GM21447 (cell line): ENCODE measurements around the gene SUPT3H.

Experiments
- ATAC-seq: cut with Tn5 transposase; IDR thresholded peaks from one replicate; pipeline ENCODE4 v1.9.1; 2021; ENCODE audit not compliant: unreplicated experiment

SUPT3H gene

GRCh38 chr6:44806656-44807055, 571.1 kb downstream of the SUPT3H start:
- ATAC-seq: no peak

- no peak for ATAC-seq
Observed at GRCh38 chr6:44805238-44805846, 572.4 kb downstream of the SUPT3H start.

- no peak for ATAC-seq
Observed at GRCh38 chr6:44804546-44805159, 573.1 kb downstream of the SUPT3H start.

- no peak for ATAC-seq
Observed at GRCh38 chr6:44804016-44804415, 573.7 kb downstream of the SUPT3H start.

DNA sequence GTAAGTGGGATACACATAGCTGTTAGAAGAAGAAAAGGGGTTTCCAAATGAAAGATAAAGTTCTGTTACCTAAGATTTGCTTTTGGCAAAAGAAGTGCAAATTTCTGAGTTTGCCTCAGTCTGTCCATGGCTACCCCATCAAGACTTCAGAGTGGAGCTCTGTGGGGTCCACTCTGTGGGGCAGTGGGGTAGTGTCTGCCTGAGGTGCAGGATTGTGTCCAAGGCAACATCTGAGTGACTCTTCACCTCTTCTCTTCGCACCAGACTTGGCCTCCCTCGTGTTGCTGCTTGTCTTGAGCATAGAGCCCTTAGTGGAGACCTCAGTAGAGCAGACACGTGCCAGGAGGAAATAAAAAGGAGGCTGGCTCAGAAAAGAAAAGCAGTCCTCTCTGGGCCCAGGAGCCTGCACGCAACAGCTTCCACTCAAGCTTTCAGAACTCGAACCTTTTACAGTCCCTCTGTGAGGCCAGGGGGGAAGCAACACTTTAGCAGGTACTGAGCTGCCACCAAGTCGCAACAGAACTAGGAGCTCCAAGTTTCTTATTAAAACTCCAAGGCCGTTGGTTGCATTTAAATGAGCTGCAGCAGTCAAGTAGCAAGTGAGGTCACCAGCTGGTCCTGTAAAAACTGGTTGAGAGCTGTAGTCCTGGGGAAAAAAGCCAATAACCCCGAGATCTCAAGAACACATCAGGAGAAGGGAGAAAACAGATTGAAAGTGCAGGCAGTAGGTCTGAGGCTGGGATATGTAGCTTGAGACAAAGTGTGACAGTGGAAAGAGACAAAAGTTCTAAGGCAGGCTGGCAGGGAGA, 576.7 kb downstream of the SUPT3H start:
- no peak for ATAC-seq

GRCh38 chr6:44800171-44800783, 577.5 kb downstream of the SUPT3H start:
- no peak for ATAC-seq

DNA sequence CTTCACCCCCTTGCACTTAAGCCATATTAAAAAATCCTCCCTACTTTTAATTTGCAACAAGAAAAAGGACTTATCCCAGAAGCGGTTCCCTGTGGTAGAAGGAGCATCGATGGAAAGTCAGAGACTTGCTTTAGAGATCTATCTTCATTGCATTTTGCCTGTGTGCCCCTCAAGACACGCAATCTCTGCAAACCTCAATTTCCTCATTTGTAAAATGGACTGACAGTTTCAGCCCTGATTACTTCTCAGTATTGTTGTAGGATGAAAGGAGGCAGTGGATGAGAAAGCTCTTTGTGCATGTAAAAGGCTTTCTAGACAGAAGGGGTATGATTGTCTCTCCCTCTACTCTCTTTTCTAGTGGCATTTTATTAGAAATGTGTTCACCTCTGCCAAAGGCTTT, 580.0 kb downstream of the SUPT3H start:
- ATAC-seq: no peak

- ATAC-seq: no peak
Observed at GRCh38 chr6:44795326-44795725, 582.4 kb downstream of the SUPT3H start.

- ATAC-seq: no peak
Observed at GRCh38 chr6:44789806-44790205, 587.9 kb downstream of the SUPT3H start.

- ATAC-seq: no peak
Observed at GRCh38 chr6:44789061-44789460, 588.7 kb downstream of the SUPT3H start.

DNA sequence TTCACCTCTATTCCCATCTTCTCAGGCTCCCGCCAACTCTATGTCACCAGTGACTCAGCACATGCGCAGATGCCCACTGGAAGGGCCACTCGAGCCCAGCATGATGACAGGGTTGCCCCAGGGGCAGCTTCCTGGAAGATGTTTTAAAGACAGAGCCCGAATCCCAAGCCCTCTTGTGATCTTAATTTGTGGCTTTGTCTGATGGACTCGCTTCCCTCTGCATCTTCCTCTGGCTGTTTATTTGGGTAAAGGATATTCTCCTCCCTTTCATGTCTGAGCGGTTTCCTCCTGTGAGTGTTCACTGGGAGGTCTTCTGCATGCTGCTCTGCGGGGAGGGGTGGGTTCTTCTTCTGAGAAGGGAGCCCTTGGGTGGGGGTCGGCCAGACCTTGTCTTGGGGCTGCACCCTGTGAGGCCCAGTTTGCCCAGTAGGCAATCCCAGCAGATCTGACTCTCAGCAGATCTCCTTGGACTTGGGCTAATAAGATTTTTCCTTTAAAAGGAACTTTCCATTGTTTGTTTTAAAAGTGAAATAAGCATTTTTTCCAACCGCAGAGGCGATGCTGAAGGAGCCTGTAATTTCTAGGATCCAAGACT, 589.2 kb downstream of the SUPT3H start:
- no peak for ATAC-seq

DNA sequence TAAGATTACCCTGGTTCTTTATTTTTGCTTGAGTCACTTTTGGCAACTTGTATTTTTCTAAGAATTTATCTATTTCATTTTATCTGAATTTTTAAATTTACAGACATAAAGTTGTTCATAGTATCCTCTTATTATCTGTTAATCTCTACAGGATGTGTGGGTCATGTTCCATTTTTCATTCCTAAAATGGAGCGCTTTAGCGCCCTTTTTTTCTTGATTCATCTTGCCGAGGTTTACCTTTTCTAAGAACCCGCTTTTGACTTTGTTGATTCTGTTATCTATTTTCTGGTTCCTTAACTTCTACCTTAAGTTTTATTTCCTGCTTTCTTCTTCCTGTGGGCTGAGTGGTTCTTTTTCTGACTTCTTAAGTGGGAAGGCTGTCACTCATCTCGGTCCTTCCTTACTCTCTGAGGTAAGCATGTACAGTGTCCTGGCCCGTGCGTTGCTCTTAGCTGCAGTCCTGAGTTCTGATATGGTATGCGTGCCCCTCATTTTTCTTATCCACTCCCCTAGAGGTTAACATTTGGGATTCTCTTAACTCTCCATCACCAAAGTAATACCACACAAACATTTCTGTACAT, 590.4 kb downstream of the SUPT3H start:
- no peak for ATAC-seq

DNA sequence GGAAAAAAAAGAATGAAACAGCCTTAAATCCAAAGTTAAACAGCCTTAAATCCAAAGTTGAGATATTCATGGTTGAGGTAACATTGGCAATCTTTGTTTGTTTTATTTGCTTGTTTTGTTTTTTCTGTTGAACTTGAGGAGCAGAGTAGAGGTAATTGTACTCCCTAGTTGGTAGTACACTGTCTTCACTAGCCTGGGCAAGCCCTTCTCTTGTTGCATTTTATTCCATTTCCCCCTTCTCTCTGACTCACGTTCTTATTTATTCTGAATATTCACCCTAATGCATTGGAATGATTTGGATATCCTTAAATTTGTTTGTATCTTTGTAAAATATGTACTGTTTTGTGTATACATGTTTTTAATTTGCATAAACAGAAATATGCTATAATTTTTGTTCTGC, 592.6 kb downstream of the SUPT3H start:
- ATAC-seq: no peak

DNA sequence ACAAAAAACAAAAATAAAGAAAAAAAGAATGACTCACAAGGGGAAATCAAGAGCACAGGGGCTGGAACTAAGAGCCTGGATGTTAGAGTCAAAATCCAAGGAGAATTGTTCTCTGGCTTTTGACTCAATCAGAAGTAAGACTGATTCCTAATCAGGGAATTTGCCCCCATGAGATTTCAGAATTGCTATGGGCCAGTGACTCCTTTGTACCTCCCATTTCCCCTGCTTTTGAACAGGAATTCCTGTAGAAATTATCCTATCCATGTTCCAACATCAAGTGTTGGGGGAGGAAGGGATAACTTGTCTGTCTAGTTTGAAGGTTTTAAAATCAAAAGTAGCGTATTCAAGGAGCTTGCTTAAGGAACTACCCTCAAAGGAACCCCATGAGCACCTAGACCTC, 593.5 kb downstream of the SUPT3H start:
- no peak for ATAC-seq

DNA sequence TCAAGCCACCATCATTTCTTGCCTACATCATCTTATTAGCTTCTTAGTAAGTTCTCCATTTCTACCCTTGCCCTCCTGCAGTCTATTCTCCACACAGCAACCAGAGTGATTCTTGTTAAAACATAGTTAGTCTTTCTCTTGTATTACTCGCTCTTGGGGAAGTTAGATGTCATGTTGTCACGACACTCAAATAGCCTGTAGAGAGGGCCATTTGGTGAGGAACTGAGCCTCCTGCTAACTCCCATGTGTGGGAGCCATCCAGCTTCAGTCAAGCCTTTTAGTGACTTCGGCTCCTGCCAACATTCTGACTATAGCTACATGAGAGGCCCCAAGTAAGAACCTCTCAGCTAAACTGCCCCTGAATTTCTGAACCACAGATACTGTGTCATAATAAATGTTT, 594.8 kb downstream of the SUPT3H start:
- ATAC-seq: no peak

GRCh38 chr6:44781912-44782597, 595.7 kb downstream of the SUPT3H start:
- ATAC-seq: no peak

DNA sequence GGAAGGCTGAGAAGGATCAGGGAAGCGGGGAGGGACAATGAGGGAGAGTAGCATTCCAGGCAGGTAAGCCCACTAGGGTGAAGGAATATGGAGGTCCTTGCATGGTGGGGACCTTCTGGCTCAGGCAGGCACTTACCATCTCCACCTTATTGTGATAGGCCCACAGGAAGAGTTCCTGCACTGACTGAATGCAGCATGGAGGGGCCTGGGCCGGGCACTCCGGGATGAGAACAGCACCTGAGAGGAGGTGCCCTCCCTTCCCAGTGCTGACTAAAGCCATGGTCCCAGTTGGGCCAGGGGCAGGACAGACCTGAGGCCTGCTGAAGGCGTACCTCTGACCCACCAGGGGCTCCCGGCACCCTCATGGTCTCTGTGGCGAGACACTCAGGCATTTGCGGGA, 597.6 kb downstream of the SUPT3H start:
- ATAC-seq: no peak

GRCh38 chr6:44779130-44779826, 598.5 kb downstream of the SUPT3H start:
- ATAC-seq: peak; percentile 39
